HAP-1 (cell line): Measurements from ENCODE around the gene FBXL5.
A peak's percentile ranks its signal among the peaks of the same experiment; 100 is the strongest.
"Not testable (repeated sequence)": the region's sequence is repeated elsewhere in the genome, so short reads cannot be mapped to it uniquely, and the experiment has no call there.

Experiments
- DNase-seq, 2 experiments: peaks; one replicate each; pipeline ENCODE4 v3.0.0-alpha.2; 2016 to 2020; ENCODE audit warnings: low spot score in 2 of 2
- H3K27me3 ChIP-seq: fragments of 250-450 bp; sonication (Bioruptor Pico); 2 replicates; pipeline ENCODE4 v1.5.1; 2020; ENCODE audit warnings: low read depth, mild to moderate bottlenecking, moderate library complexity
- H3K36me3 ChIP-seq: fragments of 250-450 bp; sonication (Bioruptor Pico); replicated peaks from 2 replicates; pipeline ENCODE4 v1.5.1; 2020; ENCODE audit warnings: mild to moderate bottlenecking
- H3K4me1 ChIP-seq: fragments of 250-450 bp; sonication (Bioruptor Pico); 2 replicates; pipeline ENCODE4 v1.5.1; 2020; ENCODE audit warnings: mild to moderate bottlenecking
- H3K4me3 ChIP-seq: fragments of 250-450 bp; sonication (Bioruptor Pico); 2 replicates; pipeline ENCODE4 v1.5.1; 2020; ENCODE audit warnings: mild to moderate bottlenecking, moderate library complexity
- H3K9me3 ChIP-seq: fragments of 250-450 bp; sonication (Bioruptor Pico); 2 replicates; pipeline ENCODE4 v1.5.1; 2020; ENCODE audit warnings: mild to moderate bottlenecking, moderate library complexity
- in situ Hi-C: fragments of 300-500 bp; cut with MboI; formaldehyde crosslinking; loops from 3 replicates; pipeline ENCODE4 v1.14.3; 2020; ENCODE audit warnings: low sequenced_read_pairs, inconsistent platforms, mixed read lengths

Gene FBXL5

DNA sequence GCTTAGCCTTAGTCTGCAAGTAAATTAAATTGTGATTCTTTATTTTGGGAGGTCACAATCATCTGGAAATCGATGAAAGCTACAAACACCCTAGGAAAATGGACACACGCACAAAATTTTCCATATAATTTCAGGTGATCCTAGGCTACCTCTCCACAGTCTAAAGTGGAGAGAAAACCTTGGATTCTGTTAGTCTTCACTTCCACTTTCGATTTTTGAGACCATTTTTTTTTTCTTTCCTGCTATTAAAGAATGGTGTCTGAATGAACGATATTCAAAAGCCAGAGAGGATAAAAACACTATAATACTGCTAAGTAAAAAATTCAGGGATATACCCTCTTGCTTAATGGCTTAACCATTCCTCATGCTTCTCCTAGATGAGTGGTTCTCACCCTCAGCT lies 1.7 kb downstream of the FBXL5 start:
- H3K27me3 ChIP-seq = no peaks in the 10 kb centered on the region
- no peak for DNase-seq
- in situ Hi-C loops = loop anchor here (25.0 kb wide), 1 partner anchor 641 kb away; the partner anchor contains the start of gene CPEB2
- no peaks in the 10 kb centered on the region for H3K9me3 ChIP-seq
- peak overlapping the region; percentile 64 for H3K4me3 ChIP-seq
- peaks cover 38% of the 10 kb centered on the region for H3K4me1 ChIP-seq
- peaks cover 4% of the 10 kb centered on the region; the same call in 1 of the 2 replicates for H3K36me3 ChIP-seq

DNA sequence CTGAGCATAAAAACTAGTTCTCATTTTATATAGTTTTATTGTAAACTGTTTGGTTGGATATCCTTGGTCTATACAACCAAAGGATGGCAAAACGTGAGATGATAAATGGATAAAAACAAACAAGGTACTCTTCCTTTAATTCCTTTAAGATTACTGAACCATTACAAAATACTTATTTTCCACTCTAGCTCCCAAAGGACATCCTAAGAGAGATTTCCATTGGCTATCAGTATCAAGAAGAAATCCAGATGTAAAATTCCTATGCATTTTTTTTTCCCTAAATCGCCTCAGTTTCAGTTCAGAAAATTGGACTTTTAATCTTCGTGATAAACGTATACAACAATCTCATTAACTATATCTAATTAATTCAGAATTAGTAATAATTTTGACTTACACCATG lies 2.3 kb downstream of the FBXL5 start:
- no peaks in the 10 kb centered on the region for H3K9me3 ChIP-seq
- H3K4me3 ChIP-seq = peak overlapping the region; percentile 64
- no peak for DNase-seq
- in situ Hi-C loops = loop anchor here (25.0 kb wide), 1 partner anchor 641 kb away; the partner anchor contains the start of gene CPEB2
- H3K36me3 ChIP-seq = peaks cover 4% of the 10 kb centered on the region; the same call in 1 of the 2 replicates
- peaks cover 38% of the 10 kb centered on the region for H3K4me1 ChIP-seq
- H3K27me3 ChIP-seq = no peaks in the 10 kb centered on the region

DNA sequence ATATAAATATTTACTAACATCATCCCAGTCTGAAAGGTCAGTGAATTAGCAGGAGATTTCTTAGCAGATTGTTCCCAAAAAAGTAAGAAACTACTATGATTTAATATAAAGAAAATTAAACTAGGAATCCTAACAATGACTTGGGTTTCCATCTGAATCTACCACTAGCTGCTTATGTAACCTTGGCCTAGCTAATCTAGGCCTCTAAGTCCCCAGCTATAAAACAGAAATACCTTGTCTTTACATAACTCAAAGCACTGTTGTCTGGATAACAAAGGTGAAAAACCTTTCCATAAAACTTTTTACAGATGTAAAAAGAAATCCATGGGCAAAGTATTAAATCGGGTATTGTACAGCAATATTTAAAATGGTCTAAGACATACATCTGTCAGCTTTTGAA lies 3.0 kb downstream of the FBXL5 start:
- Histone ChIP-seq H3K4me3 (no peak overlapping the region), H3K4me1 (peaks cover 38% of the 10 kb centered on the region), H3K27me3 (no peaks in the 10 kb centered on the region), H3K9me3 (no peaks in the 10 kb centered on the region), H3K36me3 (no peaks in the 10 kb centered on the region; the same call in 1 of the 2 replicates)
- peak in 1 of 2 experiments; percentile 47 for DNase-seq
- in situ Hi-C loops = loop anchor here (25.0 kb wide), 1 partner anchor 640 kb away; the partner anchor contains the start of gene CPEB2

DNA sequence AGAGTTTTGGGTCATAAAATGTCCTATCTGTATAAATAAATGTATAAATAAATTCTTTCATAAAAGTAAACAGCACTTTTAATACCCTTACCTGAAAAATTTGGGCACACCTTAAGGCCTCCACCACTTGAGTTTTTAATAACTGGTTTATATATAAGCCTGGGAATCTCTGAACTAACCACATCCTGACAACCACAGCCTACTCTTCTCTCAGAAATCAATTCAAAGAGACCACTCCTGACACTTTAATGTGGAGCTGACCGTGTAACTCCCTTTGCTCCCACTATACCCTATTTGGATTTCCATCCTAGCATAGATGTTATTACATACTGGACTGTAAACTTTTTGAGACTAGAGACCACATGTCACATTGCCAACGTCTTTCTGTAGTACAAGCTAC lies 3.5 kb downstream of the FBXL5 start:
- in situ Hi-C loops = loop anchor here (25.0 kb wide), 1 partner anchor 639 kb away; the partner anchor contains the start of gene CPEB2
- Histone ChIP-seq H3K9me3 (no peaks in the 10 kb centered on the region), H3K36me3 (no peaks in the 10 kb centered on the region; the same call in 1 of the 2 replicates), H3K27me3 (no peaks in the 10 kb centered on the region), H3K4me1 (peaks cover 38% of the 10 kb centered on the region), H3K4me3 (no peak overlapping the region)
- DNase-seq = no peak

DNA sequence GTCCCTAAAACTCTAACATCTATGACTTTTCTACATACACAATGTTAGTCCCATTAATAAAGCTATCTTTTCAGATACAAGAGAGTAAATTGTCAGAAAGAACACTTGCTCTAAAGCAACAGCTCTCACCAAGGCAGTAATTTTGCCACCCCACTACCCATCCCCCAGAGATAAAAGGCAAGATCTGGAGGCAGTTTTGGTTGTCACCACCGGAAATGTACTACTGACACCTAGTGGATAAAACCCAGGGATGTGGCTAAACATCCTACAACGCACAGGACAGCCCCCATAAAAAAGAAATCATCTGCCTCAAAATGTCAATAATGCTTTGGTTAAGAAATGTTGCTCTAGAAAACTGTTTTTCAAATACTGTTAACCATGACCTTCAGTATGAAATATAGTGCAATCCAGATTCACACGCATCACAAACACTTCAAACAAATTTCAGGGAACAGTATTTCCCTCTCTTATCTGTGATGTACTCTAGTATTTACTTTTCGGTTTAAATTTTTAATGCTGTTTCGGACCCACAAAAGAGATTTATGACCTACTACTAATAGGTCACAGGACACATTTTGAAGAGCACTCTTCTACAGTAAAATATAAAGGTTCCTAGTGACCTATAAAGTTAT lies 5.1 kb downstream of the FBXL5 start:
- Histone ChIP-seq H3K36me3 (no peaks in the 10 kb centered on the region; the same call in 1 of the 2 replicates), H3K4me1 (peaks cover 32% of the 10 kb centered on the region), H3K27me3 (no peaks in the 10 kb centered on the region), H3K9me3 (no peaks in the 10 kb centered on the region), H3K4me3 (no peak overlapping the region)
- peak; percentile 70 to 71 for DNase-seq
- in situ Hi-C loops = loop anchor here (5.0 to 25.0 kb wide), 2 partner anchors 173 to 638 kb away; partner anchors contain the start of gene CPEB2

DNA sequence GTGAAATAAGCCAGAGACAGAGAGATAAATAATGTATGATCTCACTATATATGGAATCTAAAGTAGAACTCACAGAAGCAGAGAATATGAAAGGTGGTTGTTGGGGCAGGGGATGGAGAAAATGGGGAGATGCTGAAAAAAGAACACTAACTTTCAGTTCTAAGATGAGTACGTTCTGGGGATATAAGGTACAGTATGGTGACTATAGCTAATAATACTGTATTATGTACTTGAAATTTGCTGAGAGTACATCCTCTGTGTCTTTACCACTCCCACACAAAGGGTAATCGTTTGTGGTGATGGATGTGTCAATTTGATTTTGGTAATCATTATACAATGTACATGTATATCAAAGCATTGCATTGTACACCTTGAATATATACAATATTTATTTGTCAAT lies 6.6 kb downstream of the FBXL5 start:
- in situ Hi-C loops = loop anchor here (5.0 kb wide), 1 partner anchor 171 kb away; no protein-coding TSS in a partner anchor

DNA sequence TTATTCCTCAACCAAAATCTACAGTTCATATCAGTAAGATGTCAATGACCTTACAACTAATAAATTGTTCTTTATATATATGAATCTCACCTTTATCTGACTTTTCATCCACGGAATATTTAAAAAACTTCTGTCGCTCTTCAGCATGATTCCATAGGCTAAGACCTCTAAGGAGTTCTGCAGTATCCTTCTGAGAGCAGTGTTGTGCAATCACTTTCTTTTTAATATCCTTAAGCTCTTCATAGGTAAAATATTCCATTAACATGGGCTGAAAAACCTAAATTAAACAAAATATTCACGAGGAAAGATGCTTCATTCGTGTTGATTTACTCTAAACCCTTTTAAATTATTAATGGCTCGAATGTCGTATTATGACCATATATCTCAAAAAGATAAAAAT lies 16.7 kb downstream of the FBXL5 start:
- Histone ChIP-seq H3K4me1 (no peaks in the 10 kb centered on the region), H3K9me3 (no peaks in the 10 kb centered on the region), H3K27me3 (no peaks in the 10 kb centered on the region), H3K36me3 (peaks cover 40% of the 10 kb centered on the region), H3K4me3 (no peak overlapping the region)
- in situ Hi-C loops = no loop called here
- DNase-seq = no peak

More for the DNA sequence above, 6.6 kb downstream of the FBXL5 start:
- H3K27me3 ChIP-seq = no peaks in the 10 kb centered on the region
- no peak overlapping the region for H3K4me3 ChIP-seq
- no peak for DNase-seq
- H3K4me1 ChIP-seq = peaks cover 33% of the 10 kb centered on the region
- H3K9me3 ChIP-seq = no peaks in the 10 kb centered on the region
- H3K36me3 ChIP-seq = no peaks in the 10 kb centered on the region; the same call in 1 of the 2 replicates

DNA sequence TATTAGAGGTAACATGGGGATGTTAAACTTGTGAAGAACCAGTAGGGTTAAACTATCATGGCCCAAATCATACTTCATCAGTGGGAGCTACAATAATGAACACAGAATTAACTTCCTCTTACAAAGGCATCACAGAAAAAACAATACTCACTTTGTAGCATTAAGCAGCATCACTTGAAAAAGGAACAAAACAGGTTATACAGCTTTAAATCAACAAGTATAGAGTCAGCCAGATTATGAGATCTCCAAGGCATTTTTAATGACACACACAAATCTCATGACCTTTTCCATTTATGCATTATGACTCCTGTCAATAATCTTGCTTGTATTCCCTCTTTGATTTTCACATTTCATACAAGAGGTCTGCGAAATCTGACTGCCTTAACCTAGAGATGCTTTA lies 18.3 kb downstream of the FBXL5 start:
- Histone ChIP-seq H3K27me3 (no peaks in the 10 kb centered on the region), H3K36me3 (peaks cover 56% of the 10 kb centered on the region), H3K9me3 (no peaks in the 10 kb centered on the region), H3K4me3 (no peak overlapping the region), H3K4me1 (no peaks in the 10 kb centered on the region)
- no peak for DNase-seq
- in situ Hi-C loops = no loop called here

DNA sequence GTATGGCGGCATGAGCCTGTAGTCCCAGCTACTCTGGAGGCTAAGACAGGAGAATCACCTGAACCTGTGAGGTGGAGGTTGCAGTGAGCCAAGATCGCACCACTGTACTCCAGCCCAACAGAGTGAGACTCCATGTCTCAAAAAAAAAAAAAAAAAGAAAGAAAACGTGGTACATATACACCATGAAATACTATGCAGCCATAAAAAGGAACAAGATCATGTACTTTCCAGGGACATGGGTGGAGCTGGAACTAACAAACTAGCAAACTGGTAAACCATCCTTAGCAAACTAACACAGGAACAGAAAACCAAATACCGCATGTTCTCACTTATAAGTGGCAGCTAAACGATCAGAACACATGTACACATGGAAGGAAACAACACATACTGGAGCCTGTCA lies 37.8 kb downstream of the FBXL5 start:
- Histone ChIP-seq H3K9me3 (peaks cover 16% of the 10 kb centered on the region; the same call in 1 of the 2 replicates), H3K36me3 (peaks cover 25% of the 10 kb centered on the region)
- H3K4me1 ChIP-seq, H3K27me3 ChIP-seq, H3K4me3 ChIP-seq, in situ Hi-C loops, DNase-seq: not testable (repeated sequence)

DNA sequence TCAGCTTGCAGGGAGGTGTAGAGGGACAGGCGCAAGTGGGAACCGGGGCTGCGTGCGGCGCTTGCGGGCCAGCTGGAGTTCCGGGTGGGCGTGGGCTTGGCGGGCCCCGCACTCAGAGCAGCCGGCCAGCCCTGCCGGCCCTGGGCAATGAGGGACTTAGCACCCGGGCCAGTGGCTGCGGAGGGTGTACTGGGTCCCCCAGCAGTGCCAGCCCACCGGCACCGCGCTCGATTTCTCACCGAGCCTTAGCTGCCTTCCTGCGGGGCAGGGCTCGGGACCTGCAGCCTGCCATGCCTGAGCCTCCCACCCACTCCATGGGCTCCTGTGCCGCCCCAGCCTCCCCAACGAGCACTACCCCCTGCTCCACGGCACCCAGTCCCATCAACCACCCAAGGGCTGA lies 40.3 kb downstream of the FBXL5 start:
- in situ Hi-C loops, H3K9me3 ChIP-seq, H3K4me1 ChIP-seq, H3K4me3 ChIP-seq, DNase-seq, H3K27me3 ChIP-seq: not testable (repeated sequence)
- H3K36me3 ChIP-seq = peaks cover 12% of the 10 kb centered on the region; the same call in 1 of the 2 replicates

DNA sequence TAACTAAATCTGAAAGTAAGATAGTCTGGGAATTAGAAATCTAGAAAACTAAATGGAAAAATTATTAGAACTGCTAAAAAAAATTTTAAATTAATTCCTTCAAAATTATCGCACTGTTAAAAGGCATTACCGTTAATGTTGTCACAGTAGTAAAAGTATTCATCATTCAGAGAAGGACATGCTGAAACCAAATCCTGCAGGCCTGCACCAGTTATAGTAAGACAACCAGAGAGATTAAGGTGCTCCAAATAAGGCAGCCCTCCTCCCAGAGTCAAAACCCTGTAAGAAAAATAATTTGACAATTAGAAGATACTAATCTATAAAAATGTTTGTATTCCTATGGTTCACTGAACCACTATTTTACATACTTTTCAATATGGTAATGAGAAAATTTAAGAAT lies 43.0 kb downstream of the FBXL5 start:
- Histone ChIP-seq H3K4me3 (no peak overlapping the region), H3K27me3 (no peaks in the 10 kb centered on the region), H3K9me3 (no peaks in the 10 kb centered on the region), H3K36me3 (peaks cover 6% of the 10 kb centered on the region; the same call in 1 of the 2 replicates), H3K4me1 (no peaks in the 10 kb centered on the region)
- DNase-seq = no peak
- in situ Hi-C loops = no loop called here

DNA sequence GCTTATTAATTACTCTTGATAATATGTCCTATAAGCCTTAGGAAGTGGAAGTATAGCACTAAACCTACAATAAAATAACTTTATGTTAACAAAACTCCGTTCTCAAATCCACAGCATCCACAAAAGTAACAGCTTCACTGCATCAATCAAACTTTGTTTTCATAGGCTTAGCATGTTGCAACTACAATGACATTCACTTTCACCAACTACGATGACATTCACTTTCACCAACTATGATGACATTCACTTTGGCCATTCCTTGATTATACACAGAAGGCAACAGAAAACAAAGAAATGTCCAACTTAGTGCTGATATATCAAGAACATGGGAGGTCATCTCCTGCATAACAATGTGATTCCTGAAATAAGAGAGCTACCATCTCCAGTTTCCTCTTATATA lies 44.3 kb downstream of the FBXL5 start:
- no peak for DNase-seq
- Histone ChIP-seq H3K9me3 (no peaks in the 10 kb centered on the region), H3K4me3 (no peak overlapping the region), H3K36me3 (peaks cover 3% of the 10 kb centered on the region; the same call in 1 of the 2 replicates), H3K4me1 (peaks cover 12% of the 10 kb centered on the region), H3K27me3 (no peaks in the 10 kb centered on the region)
- in situ Hi-C loops = no loop called here

DNA sequence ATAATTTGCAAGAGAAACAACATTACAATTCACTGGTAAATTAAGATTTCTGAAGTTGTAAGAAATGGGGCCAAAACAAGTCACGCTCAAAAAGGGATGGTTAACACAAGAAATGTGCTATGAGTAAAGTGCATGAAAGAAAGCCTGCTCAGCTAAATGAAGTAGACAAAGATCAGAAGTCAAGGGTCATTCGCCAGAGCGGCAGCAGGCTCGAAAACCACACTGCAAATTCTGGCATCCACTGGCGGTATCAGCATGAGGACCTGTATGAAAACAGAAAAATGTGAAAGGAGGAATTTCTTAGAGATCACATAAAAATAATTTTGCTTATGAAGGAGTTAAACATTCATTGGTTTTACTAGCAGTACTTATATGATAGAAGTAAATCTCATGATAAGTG lies 49.6 kb downstream of the FBXL5 start:
- Histone ChIP-seq H3K9me3 (no peaks in the 10 kb centered on the region; the same call in 1 of the 2 replicates), H3K4me3 (no peak overlapping the region), H3K27me3 (no peaks in the 10 kb centered on the region), H3K4me1 (peaks cover 24% of the 10 kb centered on the region), H3K36me3 (peaks cover 10% of the 10 kb centered on the region; the same call in 1 of the 2 replicates)
- in situ Hi-C loops = no loop called here
- peak; percentile 65 to 86 for DNase-seq

DNA sequence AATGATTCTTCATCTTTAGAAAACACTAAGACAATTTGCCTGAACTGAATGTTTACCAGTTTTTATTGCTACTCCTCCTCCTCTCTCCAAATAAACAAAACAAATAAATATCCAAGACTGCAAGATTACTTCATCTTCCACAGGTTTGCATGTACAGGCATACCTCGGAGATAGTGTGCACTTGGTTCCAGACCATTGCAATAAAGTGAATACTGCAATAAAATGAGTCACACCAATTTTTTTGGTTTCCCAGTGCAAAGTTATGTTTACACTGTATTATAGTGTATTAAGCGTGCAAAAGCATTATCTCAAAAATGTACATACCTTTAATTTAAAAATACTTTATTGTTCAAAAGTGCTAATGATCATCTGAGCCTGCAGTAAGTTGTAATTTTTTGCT lies 53.3 kb downstream of the FBXL5 start:
- Histone ChIP-seq H3K27me3 (no peaks in the 10 kb centered on the region), H3K36me3 (peaks cover 10% of the 10 kb centered on the region; the same call in 1 of the 2 replicates), H3K4me1 (peaks cover 22% of the 10 kb centered on the region), H3K9me3 (no peaks in the 10 kb centered on the region; the same call in 1 of the 2 replicates), H3K4me3 (no peak overlapping the region)
- DNase-seq = no peak
- in situ Hi-C loops = no loop called here
